HepG2 (cell line): ENCODE data around the gene PRR30. TPM values are rescaled to one million over a fixed set of nuclear protein-coding genes. Genes with fewer than 3 reads are reported as not detected.

Experiments used
- BRD4 ChIP-seq: sonication (generic); formaldehyde crosslinking; IDR thresholded peaks from 2 replicates; pipeline ENCODE4 v1.4.0; 2020; ENCODE audit warnings: missing genetic modification reagents
- CREB1 ChIP-seq, 2 experiments: fragments of 450-650 bp in 1 of 2; IDR thresholded peaks; 2 replicates each; pipeline ENCODE4 v1.6.1; 2016 to 2017; ENCODE audit warnings: control low read depth in 1 of 2, mild to moderate bottlenecking in 1 of 2, missing compliant biosample characterization in 1 of 2, missing genetic modification characterization in 1 of 2
- HOXA3 ChIP-seq: sonication (generic); formaldehyde crosslinking; IDR thresholded peaks from 2 replicates; pipeline ENCODE4 v1.5.0; 2020; ENCODE audit warnings: missing genetic modification reagents
- IRF2 ChIP-seq: IDR thresholded peaks from 2 replicates; pipeline ENCODE4 v1.6.1; 2018; ENCODE audit warnings: missing genetic modification reagents, missing compliant biosample characterization
- RCOR2 ChIP-seq: IDR thresholded peaks from 2 replicates; pipeline ENCODE4 v1.6.1; 2016; ENCODE audit warnings: missing biosample characterization, missing genetic modification reagents
- SAP130 ChIP-seq: IDR thresholded peaks from 2 replicates; pipeline ENCODE4 v1.6.1; 2016; ENCODE audit warnings: low read depth
- SOX6 ChIP-seq, 2 experiments: fragments of 450-650 bp in 1 of 2; sonication (generic) in 1 of 2; formaldehyde crosslinking in 1 of 2; IDR thresholded peaks; 2 replicates each; pipeline versions ENCODE4 v1.4.0 to v1.6.1; 2017 to 2020; ENCODE audit warnings: antibody characterized with exemption in 1 of 2, mild to moderate bottlenecking in 1 of 2, missing genetic modification reagents in 1 of 2
- TOE1 ChIP-seq: sonication (generic); formaldehyde crosslinking; IDR thresholded peaks from 2 replicates; pipeline ENCODE4 v1.4.0; 2020; ENCODE audit warnings: mild to moderate bottlenecking, missing genetic modification reagents
- ZNF292 ChIP-seq: sonication (generic); formaldehyde crosslinking; IDR thresholded peaks from 2 replicates; pipeline ENCODE4 v1.8.1; 2022; ENCODE audit warnings: mild to moderate bottlenecking, low read depth, missing genetic modification reagents, borderline replicate concordance
- ZNF30 ChIP-seq: sonication (generic); formaldehyde crosslinking; IDR thresholded peaks from 2 replicates; pipeline ENCODE4 v1.5.0; 2020; ENCODE audit warnings: mild to moderate bottlenecking, missing genetic modification reagents
- ZNF337 ChIP-seq: sonication (generic); formaldehyde crosslinking; IDR thresholded peaks from 2 replicates; pipeline ENCODE4 v1.5.1; 2020; ENCODE audit warnings: missing genetic modification reagents, low read depth, mild to moderate bottlenecking, borderline replicate concordance
- ZNF441 ChIP-seq: sonication (generic); formaldehyde crosslinking; IDR thresholded peaks from 2 replicates; pipeline ENCODE4 v1.7.0; 2021; ENCODE audit warnings: missing genetic modification reagents, borderline replicate concordance
- ZNF468 ChIP-seq: sonication (generic); formaldehyde crosslinking; IDR thresholded peaks from 2 replicates; pipeline ENCODE4 v1.8.0; 2022; ENCODE audit warnings: mild to moderate bottlenecking, moderate library complexity, missing genetic modification reagents
- ZNF552 ChIP-seq: sonication (generic); formaldehyde crosslinking; IDR thresholded peaks from 2 replicates; pipeline ENCODE4 v1.9.0; 2022; ENCODE audit warnings: missing genetic modification reagents, mild to moderate bottlenecking, borderline replicate concordance
- ZNF782 ChIP-seq: sonication (generic); formaldehyde crosslinking; IDR thresholded peaks from 2 replicates; pipeline ENCODE4 v1.4.0; 2020; ENCODE audit warnings: missing genetic modification reagents, mild to moderate bottlenecking, borderline replicate concordance
- ZNF841 ChIP-seq: sonication (generic); formaldehyde crosslinking; IDR thresholded peaks from 2 replicates; pipeline ENCODE4 v1.8.1; 2023; ENCODE audit warnings: missing genetic modification reagents, borderline replicate concordance
- polyA plus RNA-seq, 8 experiments: library from polyadenylated mRNA; depleted of rRNA in 3 of 8; stranded (reverse) in 7 of 8; unstranded in 1 of 8; fragments of >200 nt; fragmentation: Illumina TruSeq in 4 of 8; extraction: Trizol in 4 of 8; gene quantifications; 2 replicates each; pipeline versions ENCODE4 v1.2.1 to v1.2.3, GENCODE V29; 2011 to 2016; ENCODE audit warnings: low read depth in 4 of 8, missing spikeins in 1 of 8, mixed read lengths in 1 of 8; ENCODE audit not compliant: insufficient read depth in 1 of 8
- total RNA-seq, 5 experiments: library from RNA; depleted of rRNA; stranded (reverse); fragments of >200 nt; fragmentation: Illumina TruSeq; extraction: Trizol; gene quantifications; 2 replicates each; pipeline ENCODE4 v1.2.3, GENCODE V29; 2016; ENCODE audit warnings: low read depth in 1 of 5
- TF ChIP-seq, protein P1 (sequence below): sonication (generic); formaldehyde crosslinking; IDR thresholded peaks from 2 replicates; pipeline ENCODE4 v1.8.1; 2023; ENCODE audit warnings: missing genetic modification reagents, inconsistent platforms, borderline replicate concordance
- TF ChIP-seq, protein P2 (sequence below): sonication (generic); formaldehyde crosslinking; IDR thresholded peaks from 2 replicates; pipeline ENCODE4 v1.4.0; 2020; ENCODE audit warnings: mild to moderate bottlenecking, missing genetic modification reagents, borderline replicate concordance
- TF ChIP-seq, protein P3 (sequence below): sonication (generic); formaldehyde crosslinking; IDR thresholded peaks from 2 replicates; pipeline ENCODE4 v1.9.0; 2021; ENCODE audit warnings: missing genetic modification reagents, borderline replicate concordance
- TF ChIP-seq, protein P4 (sequence below): sonication (generic); formaldehyde crosslinking; IDR thresholded peaks from 2 replicates; pipeline ENCODE4 v1.4.0; 2020; ENCODE audit warnings: missing genetic modification reagents, borderline replicate concordance

The PRR30 gene
- total and polyA plus RNA-seq, 2 of the 13 experiments (the other 11 are each of a cell fraction or from before 2014, with no cell fraction given) = not detected

DNA sequence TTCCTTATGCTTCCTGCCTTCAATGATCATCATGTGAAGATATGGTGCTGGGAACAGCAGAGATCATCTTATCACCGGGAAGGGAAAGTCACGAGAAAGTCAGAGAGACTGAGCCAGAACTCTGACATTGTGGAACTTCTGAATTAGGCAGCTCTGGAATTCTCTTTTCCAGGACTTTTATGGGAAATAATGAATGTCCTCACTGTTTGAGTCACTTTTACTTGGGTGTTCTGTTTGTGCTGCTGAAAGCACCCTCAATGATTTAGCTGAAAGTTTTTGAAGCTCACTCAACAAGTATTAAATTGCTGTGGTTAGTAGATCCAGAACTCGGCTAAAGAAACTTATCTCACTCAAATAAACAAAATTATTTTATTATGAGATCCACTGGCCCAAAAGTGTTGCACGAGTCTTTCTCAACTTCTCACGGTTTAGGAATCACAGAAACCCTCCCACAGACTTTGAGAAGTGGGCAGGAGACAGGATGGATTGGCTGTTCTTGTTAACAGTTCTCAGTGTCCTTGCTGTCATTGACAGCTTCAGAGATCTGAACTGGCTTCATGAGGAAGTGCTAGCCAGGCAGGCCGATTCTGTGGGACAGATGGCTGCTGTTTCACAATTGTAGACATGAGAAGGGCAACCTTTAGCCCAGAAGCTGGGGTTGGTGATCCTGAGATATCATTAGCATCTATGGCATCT, 46.3 kb upstream of the PRR30 start (continued):
- TF ChIP-seq ZNF337 = no peak
- TF ChIP-seq, protein P1, sequence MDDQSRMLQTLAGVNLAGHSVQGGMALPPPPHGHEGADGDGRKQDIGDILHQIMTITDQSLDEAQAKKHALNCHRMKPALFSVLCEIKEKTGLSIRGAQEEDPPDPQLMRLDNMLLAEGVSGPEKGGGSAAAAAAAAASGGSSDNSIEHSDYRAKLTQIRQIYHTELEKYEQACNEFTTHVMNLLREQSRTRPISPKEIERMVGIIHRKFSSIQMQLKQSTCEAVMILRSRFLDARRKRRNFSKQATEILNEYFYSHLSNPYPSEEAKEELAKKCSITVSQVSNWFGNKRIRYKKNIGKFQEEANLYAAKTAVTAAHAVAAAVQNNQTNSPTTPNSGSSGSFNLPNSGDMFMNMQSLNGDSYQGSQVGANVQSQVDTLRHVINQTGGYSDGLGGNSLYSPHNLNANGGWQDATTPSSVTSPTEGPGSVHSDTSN = no peak
- peak; percentile 71; the same call in 1 of the 2 replicates for TF ChIP-seq SAP130 (CRISPR knock-in tag)
- TF ChIP-seq ZNF841 (CRISPR knock-in tag) = no peak
- TF ChIP-seq ZNF441 (CRISPR knock-in tag) = 0 out of 2 replicates have a peak, but pooled peaks have one; percentile 39
- TF ChIP-seq, protein P2, sequence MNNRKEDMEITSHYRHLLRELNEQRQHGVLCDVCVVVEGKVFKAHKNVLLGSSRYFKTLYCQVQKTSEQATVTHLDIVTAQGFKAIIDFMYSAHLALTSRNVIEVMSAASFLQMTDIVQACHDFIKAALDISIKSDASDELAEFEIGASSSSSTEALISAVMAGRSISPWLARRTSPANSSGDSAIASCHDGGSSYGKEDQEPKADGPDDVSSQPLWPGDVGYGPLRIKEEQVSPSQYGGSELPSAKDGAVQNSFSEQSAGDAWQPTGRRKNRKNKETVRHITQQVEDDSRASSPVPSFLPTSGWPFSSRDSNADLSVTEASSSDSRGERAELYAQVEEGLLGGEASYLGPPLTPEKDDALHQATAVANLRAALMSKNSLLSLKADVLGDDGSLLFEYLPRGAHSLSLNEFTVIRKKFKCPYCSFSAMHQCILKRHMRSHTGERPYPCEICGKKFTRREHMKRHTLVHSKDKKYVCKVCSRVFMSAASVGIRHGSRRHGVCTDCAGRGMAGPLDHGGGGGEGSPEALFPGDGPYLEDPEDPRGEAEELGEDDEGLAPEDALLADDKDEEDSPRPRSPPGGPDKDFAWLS = no peak
- TF ChIP-seq, protein P3, sequence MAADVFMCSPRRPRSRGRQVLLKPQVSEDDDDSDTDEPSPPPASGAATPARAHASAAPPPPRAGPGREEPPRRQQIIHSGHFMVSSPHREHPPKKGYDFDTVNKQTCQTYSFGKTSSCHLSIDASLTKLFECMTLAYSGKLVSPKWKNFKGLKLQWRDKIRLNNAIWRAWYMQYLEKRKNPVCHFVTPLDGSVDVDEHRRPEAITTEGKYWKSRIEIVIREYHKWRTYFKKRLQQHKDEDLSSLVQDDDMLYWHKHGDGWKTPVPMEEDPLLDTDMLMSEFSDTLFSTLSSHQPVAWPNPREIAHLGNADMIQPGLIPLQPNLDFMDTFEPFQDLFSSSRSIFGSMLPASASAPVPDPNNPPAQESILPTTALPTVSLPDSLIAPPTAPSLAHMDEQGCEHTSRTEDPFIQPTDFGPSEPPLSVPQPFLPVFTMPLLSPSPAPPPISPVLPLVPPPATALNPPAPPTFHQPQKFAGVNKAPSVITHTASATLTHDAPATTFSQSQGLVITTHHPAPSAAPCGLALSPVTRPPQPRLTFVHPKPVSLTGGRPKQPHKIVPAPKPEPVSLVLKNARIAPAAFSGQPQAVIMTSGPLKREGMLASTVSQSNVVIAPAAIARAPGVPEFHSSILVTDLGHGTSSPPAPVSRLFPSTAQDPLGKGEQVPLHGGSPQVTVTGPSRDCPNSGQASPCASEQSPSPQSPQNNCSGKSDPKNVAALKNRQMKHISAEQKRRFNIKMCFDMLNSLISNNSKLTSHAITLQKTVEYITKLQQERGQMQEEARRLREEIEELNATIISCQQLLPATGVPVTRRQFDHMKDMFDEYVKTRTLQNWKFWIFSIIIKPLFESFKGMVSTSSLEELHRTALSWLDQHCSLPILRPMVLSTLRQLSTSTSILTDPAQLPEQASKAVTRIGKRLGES (CRISPR knock-in tag) = no peak
- TF ChIP-seq ZNF292 = peak; percentile 88; the same call in 1 of the 2 replicates
- TF ChIP-seq, protein P4, sequence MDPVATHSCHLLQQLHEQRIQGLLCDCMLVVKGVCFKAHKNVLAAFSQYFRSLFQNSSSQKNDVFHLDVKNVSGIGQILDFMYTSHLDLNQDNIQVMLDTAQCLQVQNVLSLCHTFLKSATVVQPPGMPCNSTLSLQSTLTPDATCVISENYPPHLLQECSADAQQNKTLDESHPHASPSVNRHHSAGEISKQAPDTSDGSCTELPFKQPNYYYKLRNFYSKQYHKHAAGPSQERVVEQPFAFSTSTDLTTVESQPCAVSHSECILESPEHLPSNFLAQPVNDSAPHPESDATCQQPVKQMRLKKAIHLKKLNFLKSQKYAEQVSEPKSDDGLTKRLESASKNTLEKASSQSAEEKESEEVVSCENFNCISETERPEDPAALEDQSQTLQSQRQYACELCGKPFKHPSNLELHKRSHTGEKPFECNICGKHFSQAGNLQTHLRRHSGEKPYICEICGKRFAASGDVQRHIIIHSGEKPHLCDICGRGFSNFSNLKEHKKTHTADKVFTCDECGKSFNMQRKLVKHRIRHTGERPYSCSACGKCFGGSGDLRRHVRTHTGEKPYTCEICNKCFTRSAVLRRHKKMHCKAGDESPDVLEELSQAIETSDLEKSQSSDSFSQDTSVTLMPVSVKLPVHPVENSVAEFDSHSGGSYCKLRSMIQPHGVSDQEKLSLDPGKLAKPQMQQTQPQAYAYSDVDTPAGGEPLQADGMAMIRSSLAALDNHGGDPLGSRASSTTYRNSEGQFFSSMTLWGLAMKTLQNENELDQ = no peak
- no peak for TF ChIP-seq ZNF552
- peak; percentile 66; the same call in 1 of the 2 replicates for TF ChIP-seq IRF2 (CRISPR knock-in tag)
- TF ChIP-seq RCOR2 = 0 out of 2 replicates have a peak, but pooled peaks have one; percentile 29
- no peak for TF ChIP-seq ZNF468 (CRISPR knock-in tag)
- peak; percentile 44; the same call in 1 of the 2 replicates for TF ChIP-seq HOXA3 (CRISPR knock-in tag)
- TF ChIP-seq SOX6 (IDR thresholded peaks at IDR 0.05) = no peak
- TF ChIP-seq SOX6 (CRISPR knock-in tag; IDR thresholded peaks at IDR 0.05) = 0 out of 2 replicates have a peak, but pooled peaks have one; percentile 20
- 0 out of 2 replicates have a peak, but pooled peaks have one; percentile 17 for TF ChIP-seq BRD4 (CRISPR knock-in tag)
- no peak for TF ChIP-seq ZNF30
- TF ChIP-seq ZNF782 = no peak
- no peak for TF ChIP-seq CREB1 (IDR thresholded peaks at IDR 0.05)
- no peak for TF ChIP-seq CREB1 (CRISPR knock-in tag; IDR thresholded peaks at IDR 0.05)
- no peak for TF ChIP-seq TOE1
